Heart left ventricle (tissue), 16 donors: ENCODE measurements around the gene CHRNE. TPM values are rescaled to one million over a fixed set of nuclear protein-coding genes. Genes with fewer than 3 reads are reported as not detected.

ENCODE experiments used
- ATAC-seq, 4 donors: fragments of 200-7000 bp; cut with Tn5 transposase; one replicate each; pipeline ENCODE4 v1.9.1; 2020 to 2022; ENCODE audit warnings: moderate library complexity in 4 of 4, mild to moderate bottlenecking in 3 of 4, moderate number of reproducible peaks in 1 of 4
- DNase-seq, 5 donors: peaks; one replicate each; pipeline ENCODE4 v3.0.0-alpha.2; 2020
- H3K27ac ChIP-seq, 12 donors: fragments of 200-600 bp; sonication (generic) in 4 of 12; one replicate each; pipeline versions ENCODE4 v1.5.0 to v1.8.0; 2016 to 2022; ENCODE audit warnings: mild to moderate bottlenecking in 2 of 12
- H3K27me3 ChIP-seq, 9 donors: fragments of 200-600 bp; sonication (generic) in 2 of 9; one replicate each; pipeline versions ENCODE4 v1.5.1 to v1.8.0; 2016 to 2022; ENCODE audit warnings: mild to moderate bottlenecking in 3 of 9
- H3K36me3 ChIP-seq, 9 donors: fragments of 200-600 bp; sonication (generic) in 2 of 9; one replicate each; pipeline versions ENCODE4 v1.5.0 to v1.8.0; 2018 to 2022; ENCODE audit warnings: mild to moderate bottlenecking in 2 of 9
- H3K4me1 ChIP-seq, 12 donors: fragments of 200-600 bp; sonication (generic) in 4 of 12; one replicate each; pipeline versions ENCODE4 v1.5.0 to v1.8.0; 2016 to 2022; ENCODE audit warnings: mild to moderate bottlenecking in 3 of 12
- H3K4me3 ChIP-seq, 12 donors: fragments of 200-600 bp; sonication (generic) in 4 of 12; one replicate each; pipeline versions ENCODE4 v1.5.0 to v1.8.0; 2017 to 2022; ENCODE audit warnings: mild to moderate bottlenecking in 9 of 12, moderate library complexity in 4 of 12
- H3K9me3 ChIP-seq, 12 donors: fragments of 200-600 bp; sonication (generic) in 4 of 12; one replicate each; pipeline versions ENCODE4 v1.5.0 to v1.8.0; 2016 to 2022; ENCODE audit warnings: mild to moderate bottlenecking in 1 of 12
- CTCF ChIP-seq, 12 donors: fragments of 200-600 bp; sonication (generic) in 4 of 12; IDR thresholded peaks; one replicate each; pipeline versions ENCODE4 v1.5.0 to v1.8.0; 2018 to 2022; ENCODE audit warnings: antibody characterized with exemption in 12 of 12, mild to moderate bottlenecking in 5 of 12
- POLR2A ChIP-seq, 2 donors: fragments of 450-650 bp; IDR thresholded peaks; one replicate each; pipeline ENCODE4 v1.6.1; 2017; ENCODE audit warnings: antibody characterized with exemption in 2 of 2, mild to moderate bottlenecking in 2 of 2, moderate library complexity in 2 of 2
- WGBS, 4 donors: extraction: QIAGEN DNeasy Blood & Tissue Kit in 2 of 4; methylation state at CpG; one replicate each; pipeline versions ENCODE4 v1.1.5 to v1.1.7; 2013 to 2018; 5-methylcytosine and 5-hydroxymethylcytosine counted together
- intact Hi-C, 10 donors: fragments of 100-400 bp; cut with DNase I; formaldehyde crosslinking; loops; one replicate each; pipeline versions ENCODE4 v1.11.1 to v1.14.2; 2022
- long read RNA-seq, 3 donors: library from polyadenylated mRNA; unstranded; transcript quantifications; one replicate each; pipeline ENCODE4 v2.0.0, GENCODE V29; 2020 to 2021
- polyA plus RNA-seq, 2 donors: library from polyadenylated mRNA; stranded (reverse); fragments of 200-250 nt; gene quantifications; one replicate each; pipeline ENCODE4 v1.2.3, GENCODE V29; 2013
- total RNA-seq, 9 donors: library from RNA; depleted of rRNA in 2 of 9; stranded (reverse); fragments of >200 nt in 2 of 9; fragmentation: NEBNext Ultra II Directional in 3 of 9; extraction: Animal tissue kit (Norgen Biotek cat#: 25700) in 3 of 9; gene quantifications; one replicate each; pipeline versions ENCODE4 v1.1.0 to v1.2.4, GENCODE V29; 2016 to 2023
- donor health status: ischemic (EF 13 %, LVEDD 7.1; RV severe dilation, severe dysfunction).
- donor health status: healthy with polysubstance abuse.
- donor health status: DM: no; HTN: yes; CAD: no.
- donor health status: DM: no; HTN: no; CAD: no.
- donor health status: ischemic (EF 25% LVEDD 6.9; RV normal size, moderate dysfunction).
- donor health status: ischemic (EF 25% LVEDD 5.7; RV mildly dilated, moderate dysfunction).
- donor health status: healthy.
- donor health status: DM: yes; HTN: yes; CAD: no.
- donor health status: ischemic (EF 35%, LVEDD 5.7; RV mildly dilated, moderate dysfunction).
- donor health status: nonischemic (EF 11% LVEDD 7.7; RV severe dilation, severe dysfunction).
- donor health status: DM: yes; HTN: yes; CAD: no.
- donor health status: PGD.
- donor health status: ischemic (EF 29% LVEDD 5.4; RV normal size, mild dysfunction).
- donor health status: nonischemic (EF 23%, LVEDD 6.1; RV moderate dilation, normal function).

CHRNE gene
- total RNA-seq (1 to 10 TPM in 2 of 9 donors, under 1 TPM in 7; 0.23 to 1.4 (median 0.48) TPM), polyA plus RNA-seq (under 1 TPM; 0.27 to 0.71 TPM)
- long read RNA-seq, donor 1, partial matches to known transcripts, result 1 of 7 reads
- long read RNA-seq, donor 1, other reads (novel, unspliced or antisense), result 6 of 7 reads
- long read RNA-seq, donor 2, partial matches to known transcripts, result 4 of 8 reads
- long read RNA-seq, donor 2, other reads (novel, unspliced or antisense), result 3 of 8 reads
- long read RNA-seq, donor 3, partial matches to known transcripts, result 1 of 1 reads
- long read RNA-seq, donor 3, other reads (novel, unspliced or antisense), result 0 of 1 reads

GRCh38 chr17:4903051-4903818 is at the start of gene CHRNE:
CHRNE (minus strand) TSS chr17:4903098; CDS start chr17:4903063, 35 bp downstream.
- Histone ChIP-seq H3K9me3 (no peaks in the 10 kb centered on the region), H3K4me3 (peak within 1 kb of the TSS in 7 of 12 donors; percentile 6 to 57 (median 26)), H3K36me3 (no peaks in the 10 kb centered on the region), H3K27ac (peak within 1 kb of the TSS in 7 of 12 donors; percentile 33 to 77 (median 63)), H3K27me3 (peaks cover 0 to 32% (median 11%) of the 10 kb centered on the region in 9 donors), H3K4me1 (peaks cover 0 to 42% (median 24%) of the 10 kb centered on the region in 12 donors)
- peak in 2 of 4 donors; percentile 35 to 46 for ATAC-seq
- no peak for TF ChIP-seq POLR2A (IDR thresholded peaks at IDR 0.05)
- TF ChIP-seq CTCF (IDR thresholded peaks at IDR 0.05), result peak; percentile 68 to 85 (median 74)
- intact Hi-C loops, result loop anchor here in 2 of 10 donors (10.0 kb wide), 1 partner anchor 162 kb away; no protein-coding TSS in a partner anchor
- 14 to 23% (median 18%) methylated on average over 9 to 10 of the region's 10 CpGs for WGBS, 4 donors
- DNase-seq, result peak in 4 of 5 donors; percentile 72 to 76 (median 74)

- peaks cover 0 to 11% (median 3%) of the 10 kb centered on the region in 9 donors for H3K36me3 ChIP-seq
- peak overlapping the region in 11 of 12 donors; percentile 3 to 100 (median 98) for H3K4me3 ChIP-seq
- intact Hi-C loops, result loop anchor here in 2 of 10 donors (2.0 kb wide), 2 partner anchors 15 to 17 kb away; partner anchors contain the start of gene SPAG7 (in 1 of the 2)
Observed at GRCh38 chr17:4951486-4951885, 48.6 kb upstream of the CHRNE start.

DNA sequence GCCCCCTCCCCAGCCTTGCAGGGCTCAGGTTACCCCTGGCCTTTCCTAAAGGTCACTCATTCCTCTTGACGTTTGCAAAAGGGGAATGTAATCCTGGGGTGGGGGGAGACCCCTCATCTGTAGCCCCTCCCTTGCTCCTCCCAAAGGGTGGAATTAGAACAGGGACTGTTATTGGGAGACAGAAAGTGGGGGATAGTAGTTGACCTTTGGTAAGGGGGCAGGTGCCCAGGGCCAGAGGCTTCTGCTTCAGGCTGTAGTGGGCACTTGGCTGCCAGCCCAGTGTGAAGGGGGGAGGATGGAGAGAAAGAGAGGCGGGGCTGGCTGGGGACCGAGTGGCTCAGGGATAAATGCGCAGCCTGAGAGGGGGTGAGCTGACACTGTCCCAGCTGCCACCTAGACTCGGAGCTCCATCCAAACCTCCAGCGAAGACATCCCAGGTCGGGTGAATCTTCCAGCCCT is 47.9 kb upstream of the CHRNE start, which contains the start of gene ENO3:
Gene ENO3 (plus strand): TSS at position 374 of the 459 bp plus-strand sequence. CDS start 711 bp downstream, outside the sequence.
- H3K27ac ChIP-seq, result peak within 1 kb of the TSS; percentile 96 to 100 (median 99)
- peak in 4 of 5 donors; percentile 61 to 77 (median 72) for DNase-seq
- intact Hi-C loops, result loop anchor here in 3 of 10 donors (1.0 to 2.0 kb wide), 3 partner anchors 16 to 18 kb away; partner anchors contain the start of gene SPAG7 (in 2 of the 3)
- ATAC-seq, result peak in 3 of 4 donors; percentile 2 to 19 (median 9)
- H3K9me3 ChIP-seq, result no peaks in the 10 kb centered on the region
- H3K4me1 ChIP-seq, result peaks cover 2 to 63% (median 28%) of the 10 kb centered on the region in 12 donors
- WGBS, 4 donors, result 32 to 41% (median 35%) methylated on average over 7 of the region's 7 CpGs
- peak within 1 kb of the TSS; percentile 42 to 100 (median 98) for H3K4me3 ChIP-seq
- TF ChIP-seq CTCF (IDR thresholded peaks at IDR 0.05) (no peak), POLR2A (IDR thresholded peaks at IDR 0.05) (no peak)
- H3K36me3 ChIP-seq, result peaks cover 0 to 19% (median 11%) of the 10 kb centered on the region in 9 donors
- H3K27me3 ChIP-seq, result no peaks in the 10 kb centered on the region

More at GRCh38 chr17:4951486-4951885, 48.6 kb upstream of the CHRNE start:
- no peaks in the 10 kb centered on the region for H3K9me3 ChIP-seq
- TF ChIP-seq POLR2A (IDR thresholded peaks at IDR 0.05) (no peak), CTCF (IDR thresholded peaks at IDR 0.05) (no peak)
- peak in 3 of 5 donors; percentile 43 to 66 (median 59) for DNase-seq
- H3K4me1 ChIP-seq, result peaks cover 0 to 63% (median 21%) of the 10 kb centered on the region in 12 donors
- H3K27me3 ChIP-seq, result no peaks in the 10 kb centered on the region
- ATAC-seq, result no peak
- WGBS, 4 donors, result 51 to 67% (median 57%) methylated on average over 3 of the region's 3 CpGs
- H3K27ac ChIP-seq, result peak overlapping the region in 11 of 12 donors; percentile 96 to 100 (median 99)
